NCI-H1048 (cell line): Measurements from ENCODE around the gene PRKD3.

Experiments used
- DNase-seq: peaks from one replicate; lab custom pipeline; 2025; lab: John Stamatoyannopoulos, UW

Gene PRKD3

GRCh38 chr2:37343537-37344434 is 19.2 kb upstream of the PRKD3 start:
- no peak for DNase-seq

- no peak for DNase-seq
These were observed 18.1 kb upstream of the PRKD3 start for GRCh38 chr2:37342591-37343220.

GRCh38 chr2:37340637-37341036 is 16.0 kb upstream of the PRKD3 start:
- no peak for DNase-seq

GRCh38 chr2:37338933-37339332 is 14.3 kb upstream of the PRKD3 start:
- no peak for DNase-seq

- DNase-seq = no peak
These were observed 13.1 kb upstream of the PRKD3 start for GRCh38 chr2:37337620-37338280.

GRCh38 chr2:37335604-37336003 is 11.0 kb upstream of the PRKD3 start:
- no peak for DNase-seq

- DNase-seq = no peak
These were observed 8.6 kb upstream of the PRKD3 start for GRCh38 chr2:37333256-37333655.

GRCh38 chr2:37332560-37332959 is 7.9 kb upstream of the PRKD3 start:
- no peak for DNase-seq

- no peak for DNase-seq
These were observed 6.0 kb upstream of the PRKD3 start for GRCh38 chr2:37330681-37331080.

- DNase-seq = no peak
These were observed 2.4 kb upstream of the PRKD3 start for GRCh38 chr2:37326866-37327634.

- no peak for DNase-seq
These were observed 1.7 kb upstream of the PRKD3 start for GRCh38 chr2:37326285-37326684.

- no peak for DNase-seq
These were observed 1.0 kb upstream of the PRKD3 start for GRCh38 chr2:37325625-37326071.

- no peak for DNase-seq
These were observed 172 bp downstream of the PRKD3 start for GRCh38 chr2:37324536-37324785.

- DNase-seq = no peak
These were observed 675 bp downstream of the PRKD3 start for GRCh38 chr2:37323781-37324535.

- DNase-seq = no peak
These were observed 1.4 kb downstream of the PRKD3 start for GRCh38 chr2:37323176-37323780.

- DNase-seq = no peak
These were observed 2.3 kb downstream of the PRKD3 start for GRCh38 chr2:37322368-37322767.

GRCh38 chr2:37321029-37321682 is 3.5 kb downstream of the PRKD3 start:
- DNase-seq = no peak

- DNase-seq = no peak
These were observed 4.7 kb downstream of the PRKD3 start for GRCh38 chr2:37319754-37320609.

GRCh38 chr2:37318401-37318800 is 6.2 kb downstream of the PRKD3 start:
- no peak for DNase-seq

- no peak for DNase-seq
These were observed 6.9 kb downstream of the PRKD3 start for GRCh38 chr2:37317746-37318145.
